Parathyroid adenoma (tissue), 2 donors: ENCODE measurements around the gene EEF1G.
"Not testable (repeated sequence)": the region's sequence is repeated elsewhere in the genome, so short reads cannot be mapped to it uniquely, and the experiment has no call there.

ENCODE experiments used
- H2AFZ ChIP-seq: fragments of 300-600 bp; sonication (generic); one replicate; pipeline ENCODE4 v1.7.0; 2017; ENCODE audit warnings: antibody characterized with exemption, mild to moderate bottlenecking
- H3K27ac ChIP-seq: fragments of 300-600 bp; sonication (generic); one replicate; pipeline ENCODE4 v1.7.0; 2017
- H3K27me3 ChIP-seq: fragments of 300-600 bp; sonication (generic); one replicate; pipeline ENCODE4 v1.7.0; 2017; ENCODE audit warnings: low read length; ENCODE audit not compliant: control insufficient read depth, insufficient read depth
- H3K36me3 ChIP-seq: fragments of 300-600 bp; sonication (generic); one replicate; pipeline ENCODE4 v1.7.0; 2017; ENCODE audit warnings: low read length; ENCODE audit not compliant: control insufficient read depth, insufficient read depth
- H3K4me1 ChIP-seq: fragments of 300-600 bp; sonication (generic); one replicate; pipeline ENCODE4 v1.7.0; 2017; ENCODE audit warnings: control low read depth
- H3K4me2 ChIP-seq: fragments of 300-600 bp; sonication (generic); one replicate; pipeline ENCODE4 v1.7.0; 2017; ENCODE audit warnings: low read length
- H3K4me3 ChIP-seq: fragments of 300-600 bp; sonication (generic); one replicate; pipeline ENCODE4 v1.7.0; 2017; ENCODE audit warnings: low read depth, low read length
- H3K79me2 ChIP-seq: fragments of 300-600 bp; sonication (generic); one replicate; pipeline ENCODE4 v1.7.0; 2017; ENCODE audit warnings: control low read depth
- H3K9ac ChIP-seq: fragments of 300-600 bp; sonication (generic); one replicate; pipeline ENCODE4 v1.7.0; 2017; ENCODE audit warnings: mild to moderate bottlenecking
- H3K9me3 ChIP-seq: fragments of 300-600 bp; sonication (generic); one replicate; pipeline ENCODE4 v1.7.0; 2017; ENCODE audit warnings: low read length; ENCODE audit not compliant: control insufficient read depth
- CTCF ChIP-seq: fragments of 300-600 bp; sonication (generic); IDR thresholded peaks from one replicate; pipeline ENCODE4 v1.7.0; 2017; ENCODE audit warnings: antibody characterized with exemption, mild to moderate bottlenecking
- donor health status: primary hyperparathyroidism.

Gene EEF1G, protein sequence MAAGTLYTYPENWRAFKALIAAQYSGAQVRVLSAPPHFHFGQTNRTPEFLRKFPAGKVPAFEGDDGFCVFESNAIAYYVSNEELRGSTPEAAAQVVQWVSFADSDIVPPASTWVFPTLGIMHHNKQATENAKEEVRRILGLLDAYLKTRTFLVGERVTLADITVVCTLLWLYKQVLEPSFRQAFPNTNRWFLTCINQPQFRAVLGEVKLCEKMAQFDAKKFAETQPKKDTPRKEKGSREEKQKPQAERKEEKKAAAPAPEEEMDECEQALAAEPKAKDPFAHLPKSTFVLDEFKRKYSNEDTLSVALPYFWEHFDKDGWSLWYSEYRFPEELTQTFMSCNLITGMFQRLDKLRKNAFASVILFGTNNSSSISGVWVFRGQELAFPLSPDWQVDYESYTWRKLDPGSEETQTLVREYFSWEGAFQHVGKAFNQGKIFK

DNA sequence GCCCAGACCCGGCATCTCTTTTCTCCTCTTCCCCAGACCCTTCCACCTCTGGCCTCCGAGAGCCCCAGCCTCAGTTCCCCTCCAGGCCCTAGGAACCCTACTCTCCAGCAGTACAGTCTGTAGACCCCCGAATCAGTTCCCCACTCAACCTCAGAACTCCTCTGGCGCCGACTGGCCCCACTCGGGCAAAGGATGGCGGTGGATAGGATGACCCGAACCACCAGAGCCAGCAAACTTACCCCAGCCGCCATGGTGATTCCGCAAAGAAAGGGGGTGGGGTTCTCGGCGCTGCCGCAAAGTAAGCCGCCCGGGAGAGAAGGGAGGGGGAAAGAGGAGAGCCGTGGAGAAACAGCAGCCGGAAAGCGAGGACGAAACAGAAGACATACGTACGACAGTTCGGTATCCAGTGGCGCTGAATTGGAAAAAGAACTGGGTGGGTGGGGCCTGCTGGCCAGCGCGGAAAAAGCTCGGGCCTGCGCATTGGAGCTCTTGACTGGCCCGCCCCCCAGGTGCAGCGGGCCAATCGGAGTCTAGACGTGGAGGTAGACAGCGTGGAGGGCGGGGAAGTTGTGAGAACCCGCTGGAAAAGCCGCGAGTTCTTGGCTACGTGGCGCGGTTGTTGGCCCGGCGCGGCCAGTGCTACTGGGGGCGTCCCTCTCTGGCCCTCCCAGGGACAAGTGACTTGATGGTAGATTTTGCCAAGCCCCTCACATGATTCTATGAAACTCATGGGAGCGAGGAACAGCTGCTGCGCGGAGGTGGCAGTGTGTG, at the start of gene EEF1G:
Gene EEF1G, minus strand, starts transcription at position 300 of the 771 bp plus-strand sequence. Its CDS starts 49 bp downstream, at position 251.
- Histone ChIP-seq H2AFZ (peak within 1 kb of the TSS; percentile 87), H3K27me3 (no peaks in the 10 kb centered on the region), H3K27ac (peak within 1 kb of the TSS; percentile 80), H3K36me3 (no peaks in the 10 kb centered on the region), H3K4me2 (peak within 1 kb of the TSS; percentile 84), H3K79me2 (no peaks in the 10 kb centered on the region), H3K4me3 (peak within 1 kb of the TSS; percentile 88), H3K9me3 (no peaks in the 10 kb centered on the region), H3K4me1 (no peaks in the 10 kb centered on the region), H3K9ac (peak within 1 kb of the TSS; percentile 53)
- no peak for TF ChIP-seq CTCF

- Histone ChIP-seq H3K79me2 (no peaks in the 10 kb centered on the region), H3K4me1 (no peaks in the 10 kb centered on the region), H3K4me2 (peak overlapping the region; percentile 48), H2AFZ (peak overlapping the region; percentile 75), H3K4me3 (peak overlapping the region; percentile 21), H3K36me3 (no peaks in the 10 kb centered on the region), H3K9ac (no peak overlapping the region), H3K27me3 (no peaks in the 10 kb centered on the region), H3K27ac (peak overlapping the region; percentile 91), H3K9me3 (no peaks in the 10 kb centered on the region)
- TF ChIP-seq CTCF = no peak
These were observed 48.9 kb upstream of the EEF1G start for GRCh38 chr11:62622476-62623089.

- H3K4me3 ChIP-seq = peak within 1 kb of the TSS; percentile 62
- peak within 1 kb of the TSS; percentile 75 for H3K4me2 ChIP-seq
- no peaks in the 10 kb centered on the region for H3K27me3 ChIP-seq
- H3K9me3 ChIP-seq = no peaks in the 10 kb centered on the region
- H3K27ac ChIP-seq = peak within 1 kb of the TSS; percentile 91
- H3K79me2 ChIP-seq = no peaks in the 10 kb centered on the region
- peak within 1 kb of the TSS; percentile 75 for H2AFZ ChIP-seq
- H3K4me1 ChIP-seq = no peaks in the 10 kb centered on the region
- peak within 1 kb of the TSS; percentile 19 for H3K9ac ChIP-seq
- TF ChIP-seq CTCF = no peak
- H3K36me3 ChIP-seq = no peaks in the 10 kb centered on the region
These were observed 48.1 kb upstream of the EEF1G start, which contains the start of gene B3GAT3 for GRCh38 chr11:62621567-62622470. Gene B3GAT3 (minus strand): TSS chr11:62621986. CDS start chr11:62621947, 39 bp downstream.

DNA sequence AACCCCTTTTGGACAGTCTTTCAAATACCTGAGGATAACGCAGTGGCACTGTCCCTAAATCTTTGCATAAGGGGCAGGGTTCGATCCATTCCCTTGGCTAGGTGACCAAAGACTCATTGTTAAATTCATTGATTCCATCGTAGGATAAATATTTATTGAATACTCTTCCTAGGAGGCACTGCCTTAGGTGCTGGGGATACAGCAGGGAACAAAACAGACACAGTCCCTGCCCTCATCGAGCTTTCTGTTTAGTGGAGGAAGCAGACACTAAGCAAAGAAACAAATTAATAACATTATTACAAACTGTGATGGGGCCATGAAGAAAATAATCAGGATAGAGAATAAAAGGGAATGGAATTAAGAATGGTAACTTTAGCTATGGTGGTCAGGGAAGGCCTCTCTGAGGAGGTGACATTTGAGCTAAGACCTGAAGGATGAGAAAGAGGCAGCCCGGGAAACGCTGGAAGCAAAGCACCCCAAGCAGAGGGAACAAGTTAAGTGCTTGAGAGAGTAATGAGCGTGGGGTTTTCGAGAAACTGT, 47.4 kb upstream of the EEF1G start:
- Histone ChIP-seq H3K36me3 (no peaks in the 10 kb centered on the region), H3K27me3 (no peaks in the 10 kb centered on the region), H3K27ac (peak overlapping the region; percentile 91), H3K79me2 (no peaks in the 10 kb centered on the region), H3K4me2 (peak overlapping the region; percentile 75), H3K4me1 (no peaks in the 10 kb centered on the region), H2AFZ (peak overlapping the region; percentile 75), H3K9me3 (no peaks in the 10 kb centered on the region), H3K9ac (no peak overlapping the region), H3K4me3 (peak overlapping the region; percentile 62)
- no peak for TF ChIP-seq CTCF

DNA sequence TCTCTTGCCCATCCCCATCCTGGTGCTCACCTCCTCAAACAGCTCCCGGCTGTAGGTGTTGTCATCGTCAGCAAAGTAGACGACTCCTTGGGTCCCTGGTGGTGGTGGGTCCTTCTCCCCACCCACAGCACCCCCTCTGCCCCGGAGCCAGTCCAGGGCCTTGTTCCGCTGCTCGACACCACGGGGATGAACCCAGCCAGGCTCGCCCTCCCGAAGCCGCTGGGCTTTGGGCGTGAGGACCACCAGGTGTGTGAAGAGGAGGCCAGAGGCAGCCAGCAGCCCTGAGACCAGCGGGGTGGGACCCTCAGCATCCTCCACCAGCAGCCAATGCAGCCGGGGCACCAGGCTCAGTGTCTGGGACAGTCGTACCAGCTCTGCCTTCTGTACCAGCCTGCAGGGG, 43.3 kb upstream of the EEF1G start:
- H3K27ac ChIP-seq = not testable (repeated sequence)

More for the DNA sequence above, 43.3 kb upstream of the EEF1G start:
- not testable (repeated sequence) for H3K9ac ChIP-seq, H3K27me3 ChIP-seq, H2AFZ ChIP-seq, H3K4me3 ChIP-seq, H3K4me2 ChIP-seq, H3K9me3 ChIP-seq, H3K36me3 ChIP-seq, H3K79me2 ChIP-seq, H3K4me1 ChIP-seq
